Breast epithelium (tissue), 4 donors: Measurements from ENCODE around the gene PTPRK. TPM values are rescaled to one million over a fixed set of nuclear protein-coding genes. Genes with fewer than 3 reads are reported as not detected.

Experiments used
- DNase-seq, 2 donors: peaks; one replicate each; pipeline ENCODE4 v3.0.0-alpha.2; 2019; ENCODE audit warnings: low spot score in 2 of 2
- H3K27ac ChIP-seq, 2 donors: fragments of 200-600 bp; sonication (generic) in 1 of 2; one replicate each; pipeline ENCODE4 v1.5.1; 2016 to 2019; ENCODE audit warnings: mild to moderate bottlenecking in 1 of 2
- H3K27me3 ChIP-seq, 2 donors: fragments of 200-600 bp; sonication (generic) in 1 of 2; one replicate each; pipeline versions ENCODE4 v1.5.1 to v1.6.0; 2017 to 2019; ENCODE audit warnings: control low read depth in 1 of 2, mild to moderate bottlenecking in 1 of 2
- H3K36me3 ChIP-seq: fragments of 200-600 bp; one replicate; pipeline ENCODE4 v1.5.1; 2019
- H3K4me1 ChIP-seq, 2 donors: fragments of 200-600 bp; sonication (generic); one replicate each; pipeline ENCODE4 v1.5.1; 2016 to 2019; ENCODE audit warnings: control low read depth in 1 of 2
- H3K4me3 ChIP-seq, 3 donors: fragments of 200-600 bp; sonication (generic); 1 replicate in 2 of 3; 2 replicates in 1 of 3; pipeline ENCODE4 v1.5.1; 2016 to 2019; ENCODE audit warnings: mild to moderate bottlenecking in 3 of 3, moderate library complexity in 2 of 3
- H3K9me3 ChIP-seq, 2 donors: fragments of 200-600 bp; sonication (generic) in 1 of 2; one replicate each; pipeline ENCODE4 v1.5.1; 2016 to 2019; ENCODE audit warnings: control low read depth in 1 of 2
- CTCF ChIP-seq, 3 donors: fragments of 450-650 bp; IDR thresholded peaks; one replicate each; pipeline ENCODE4 v1.5.1; 2016 to 2017; ENCODE audit warnings: antibody characterized with exemption in 3 of 3, mild to moderate bottlenecking in 3 of 3, moderate library complexity in 3 of 3
- POLR2A ChIP-seq: fragments of 450-650 bp; IDR thresholded peaks from one replicate; pipeline ENCODE4 v1.6.1; 2016; ENCODE audit warnings: antibody characterized with exemption, mild to moderate bottlenecking, moderate library complexity
- POLR2AphosphoS5 ChIP-seq, 3 donors: sonication (generic); formaldehyde crosslinking; IDR thresholded peaks; one replicate each; pipeline ENCODE4 v1.6.1; 2017; ENCODE audit warnings: antibody characterized with exemption in 3 of 3
- intact Hi-C: fragments of 100-400 bp; cut with DNase I; formaldehyde crosslinking; loops from one replicate; pipeline ENCODE4 v1.15.1; 2023; ENCODE audit warnings: low total_unique reads
- total RNA-seq, 3 donors: library from RNA; depleted of rRNA; stranded (reverse); fragments of >200 nt; gene quantifications; one replicate each; pipeline ENCODE4 v1.1.0, GENCODE V29; 2016

PTPRK gene
- total RNA-seq, 3 donors from 2014 or later, result 29.1 to 134 (median 77.0) TPM

GRCh38 chr6:128097009-128097408 lies 423.4 kb downstream of the PTPRK start:
- Histone ChIP-seq H3K4me1 (no peaks in the 10 kb centered on the region), H3K9me3 (no peaks in the 10 kb centered on the region), H3K36me3 (no peaks in the 10 kb centered on the region), H3K4me3 (no peak overlapping the region), H3K27me3 (no peaks in the 10 kb centered on the region), H3K27ac (no peak overlapping the region)
- DNase-seq, result no peak
- TF ChIP-seq POLR2A (no peak), POLR2AphosphoS5 (IDR thresholded peaks at IDR 0.05) (no peak), CTCF (IDR thresholded peaks at IDR 0.05) (no peak)
- intact Hi-C loops, result no loop called here

DNA sequence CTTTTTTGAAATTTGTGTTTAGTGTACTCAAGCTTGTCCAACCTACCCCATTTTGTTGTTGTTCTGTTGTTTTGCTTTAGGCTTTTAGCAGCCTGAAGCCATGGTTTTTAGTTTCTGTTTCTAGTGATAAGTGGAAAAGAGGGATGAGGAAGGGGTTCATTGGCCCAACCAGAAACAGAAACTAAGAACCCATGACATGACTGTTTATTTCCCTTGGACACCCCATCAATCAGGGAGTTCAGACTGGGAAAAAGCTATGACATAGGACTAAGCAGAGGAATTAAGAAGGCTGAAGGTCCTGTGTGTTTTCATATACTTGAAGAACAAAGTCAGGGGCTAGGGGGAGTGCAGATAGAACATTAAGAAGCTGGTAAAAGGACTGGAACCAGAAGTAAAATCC lies 425.0 kb downstream of the PTPRK start:
- H3K27ac ChIP-seq, result no peak overlapping the region
- intact Hi-C loops, result no loop called here
- no peaks in the 10 kb centered on the region for H3K27me3 ChIP-seq
- TF ChIP-seq POLR2AphosphoS5 (IDR thresholded peaks at IDR 0.05), result no peak
- no peak for TF ChIP-seq CTCF (IDR thresholded peaks at IDR 0.05)
- no peak for TF ChIP-seq POLR2A
- no peaks in the 10 kb centered on the region for H3K4me1 ChIP-seq
- DNase-seq, result no peak
- H3K9me3 ChIP-seq, result no peaks in the 10 kb centered on the region
- no peaks in the 10 kb centered on the region for H3K36me3 ChIP-seq
- no peak overlapping the region for H3K4me3 ChIP-seq

DNA sequence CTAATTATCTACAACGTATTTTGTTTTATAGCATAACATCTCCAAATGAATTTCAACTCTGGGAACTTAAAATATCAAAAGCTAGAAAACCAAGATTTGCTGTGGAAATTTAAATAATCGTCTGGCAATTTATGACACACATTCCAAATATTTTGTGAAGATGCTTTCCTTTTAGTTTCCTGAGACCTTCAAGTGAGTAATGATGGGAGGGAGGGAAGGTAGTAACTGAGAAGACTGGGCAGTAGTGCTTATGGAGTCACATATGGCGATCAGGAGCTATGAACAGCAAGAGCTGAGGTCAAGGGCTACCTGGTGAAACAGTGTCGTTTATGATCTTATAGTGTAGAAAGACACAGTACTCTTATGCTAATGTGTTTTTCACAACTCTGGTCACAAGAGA lies 441.4 kb downstream of the PTPRK start:
- no peak overlapping the region for H3K4me3 ChIP-seq
- intact Hi-C loops, result no loop called here
- H3K9me3 ChIP-seq, result no peaks in the 10 kb centered on the region
- no peak overlapping the region for H3K27ac ChIP-seq
- no peak for DNase-seq
- H3K27me3 ChIP-seq, result no peaks in the 10 kb centered on the region
- no peaks in the 10 kb centered on the region for H3K36me3 ChIP-seq
- H3K4me1 ChIP-seq, result no peaks in the 10 kb centered on the region
- TF ChIP-seq POLR2A (no peak), CTCF (IDR thresholded peaks at IDR 0.05) (no peak), POLR2AphosphoS5 (IDR thresholded peaks at IDR 0.05) (no peak)

DNA sequence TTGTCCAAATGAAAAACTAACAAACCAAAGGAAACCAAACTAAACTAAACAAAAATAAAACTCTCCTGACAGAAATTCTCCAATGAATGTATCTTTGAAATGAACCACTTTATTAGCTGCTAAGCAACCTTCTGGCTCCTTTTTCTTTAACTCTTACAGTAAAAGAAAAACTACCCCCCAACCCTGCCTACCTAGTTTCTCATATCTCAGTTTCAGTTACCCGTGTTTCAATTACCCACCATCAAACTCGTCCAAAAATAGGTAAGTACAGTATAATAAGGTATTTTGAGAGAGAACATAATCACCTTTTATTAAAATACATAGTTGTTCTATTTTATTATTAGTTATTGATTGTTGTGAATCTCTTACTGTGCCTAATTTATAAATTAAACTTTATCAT lies 442.1 kb downstream of the PTPRK start:
- no peak for DNase-seq
- H3K9me3 ChIP-seq, result no peaks in the 10 kb centered on the region
- no peaks in the 10 kb centered on the region for H3K27me3 ChIP-seq
- no peak for TF ChIP-seq POLR2AphosphoS5 (IDR thresholded peaks at IDR 0.05)
- TF ChIP-seq POLR2A, result no peak
- no peak for TF ChIP-seq CTCF (IDR thresholded peaks at IDR 0.05)
- no peaks in the 10 kb centered on the region for H3K36me3 ChIP-seq
- H3K4me3 ChIP-seq, result no peak overlapping the region
- intact Hi-C loops, result no loop called here
- H3K4me1 ChIP-seq, result no peaks in the 10 kb centered on the region
- no peak overlapping the region for H3K27ac ChIP-seq

- no peaks in the 10 kb centered on the region for H3K4me1 ChIP-seq
- no peaks in the 10 kb centered on the region for H3K36me3 ChIP-seq
- H3K9me3 ChIP-seq, result no peaks in the 10 kb centered on the region
- TF ChIP-seq POLR2A (no peak), POLR2AphosphoS5 (IDR thresholded peaks at IDR 0.05) (no peak), CTCF (IDR thresholded peaks at IDR 0.05) (no peak)
- H3K27ac ChIP-seq, result no peak overlapping the region
- no peaks in the 10 kb centered on the region for H3K27me3 ChIP-seq
- no peak overlapping the region for H3K4me3 ChIP-seq
- intact Hi-C loops, result no loop called here
- DNase-seq, result no peak
Observed at GRCh38 chr6:128076843-128077242, 443.6 kb downstream of the PTPRK start.
